GM08714 (cell line): ENCODE measurements around the gene CDC25A.

Source experiments
- H3K4me3 ChIP-seq: fragments of 200-500 bp; sonication (Bioruptor generic); 2 replicates; pipeline ENCODE4 v1.5.1; 2014; ENCODE audit warnings: mild to moderate bottlenecking, low read length, inconsistent platforms
- ZNF274 ChIP-seq: IDR thresholded peaks from 2 replicates; pipeline ENCODE4 v1.6.1; 2012; ENCODE audit warnings: mild to moderate bottlenecking, low read depth, low read length

CDC25A gene

DNA sequence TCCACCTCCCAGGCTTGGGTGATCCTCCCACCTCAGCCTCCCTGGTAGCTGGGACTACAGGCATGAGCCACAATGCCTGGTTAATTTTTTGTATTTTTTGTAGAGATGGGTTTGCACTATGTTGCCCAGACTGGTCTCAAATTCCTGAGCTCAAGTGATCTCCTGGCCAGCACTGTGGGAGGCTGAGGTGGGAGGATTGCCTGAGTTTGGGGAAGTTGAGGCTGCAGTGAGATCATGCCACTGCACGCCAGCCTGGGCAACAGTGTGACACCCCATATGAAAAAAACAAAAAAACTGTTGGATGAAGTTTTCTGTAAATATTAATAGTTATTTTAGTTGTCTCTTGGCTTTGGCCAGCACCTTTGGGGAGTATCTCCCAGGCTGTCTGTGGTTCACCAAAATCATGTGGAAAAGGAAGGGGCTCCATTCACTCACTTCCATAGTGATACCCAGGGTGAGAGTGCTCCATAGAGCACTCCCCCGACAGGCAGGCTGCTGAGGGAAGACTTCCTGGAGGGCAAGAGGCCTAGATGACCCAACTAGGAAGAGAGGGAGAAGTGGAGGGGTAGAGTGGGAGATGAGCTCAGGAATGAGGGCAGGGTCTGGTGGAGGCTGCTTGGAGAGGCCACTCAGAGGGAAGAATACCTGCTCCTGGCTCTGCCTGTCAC lies 47.1 kb downstream of the CDC25A start:
- no peak overlapping the region for H3K4me3 ChIP-seq
- no peak for TF ChIP-seq ZNF274

DNA sequence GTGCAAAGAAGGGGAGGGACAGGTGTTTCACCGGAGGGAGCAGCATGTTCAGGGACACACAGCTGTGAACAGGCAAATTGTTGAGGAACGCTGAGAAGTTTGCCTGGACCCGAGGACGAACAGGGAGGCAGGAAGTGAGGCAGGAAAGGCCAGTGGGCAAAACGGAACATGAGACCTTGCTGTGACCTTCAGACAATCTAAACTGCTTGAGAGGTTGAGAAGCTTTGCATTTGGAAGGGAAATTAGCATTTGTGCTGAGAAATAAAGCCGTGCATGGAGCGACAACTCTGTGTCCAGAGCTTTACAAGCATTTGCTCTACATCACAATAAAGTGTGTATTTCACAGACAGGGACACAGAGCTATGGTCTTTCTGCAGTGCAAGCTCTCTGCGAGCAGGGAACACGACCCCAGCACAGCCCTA lies 47.9 kb downstream of the CDC25A start:
- TF ChIP-seq ZNF274 = no peak
- H3K4me3 ChIP-seq = no peak overlapping the region

DNA sequence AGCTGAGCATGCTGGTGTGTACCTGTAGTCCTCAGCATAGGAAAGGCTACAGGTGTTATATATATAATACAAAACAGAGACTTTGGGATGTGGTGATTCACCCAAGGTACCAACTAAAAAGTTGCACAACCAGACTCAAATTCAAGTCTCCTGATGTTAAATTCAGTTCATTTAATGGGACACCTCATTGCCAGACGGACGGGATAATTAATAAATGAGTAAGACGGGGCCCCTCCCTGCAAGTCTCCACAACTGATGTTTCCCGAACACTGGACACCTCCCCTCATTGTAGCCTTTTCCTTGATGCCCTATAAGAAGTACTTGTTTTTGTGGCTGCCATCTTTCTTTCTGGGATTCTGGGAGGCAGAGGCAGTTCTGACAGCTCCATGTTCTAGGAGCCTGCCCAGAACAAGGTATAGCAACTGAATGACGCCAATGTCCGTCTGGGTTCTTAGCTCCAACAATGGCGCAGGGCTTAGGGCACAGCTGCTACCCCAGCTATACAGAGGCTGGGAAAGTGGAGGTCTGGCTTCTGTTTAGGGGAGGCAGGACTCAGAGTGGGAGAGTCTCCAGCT lies 50.7 kb downstream of the CDC25A start:
- no peak overlapping the region for H3K4me3 ChIP-seq
- no peak for TF ChIP-seq ZNF274

DNA sequence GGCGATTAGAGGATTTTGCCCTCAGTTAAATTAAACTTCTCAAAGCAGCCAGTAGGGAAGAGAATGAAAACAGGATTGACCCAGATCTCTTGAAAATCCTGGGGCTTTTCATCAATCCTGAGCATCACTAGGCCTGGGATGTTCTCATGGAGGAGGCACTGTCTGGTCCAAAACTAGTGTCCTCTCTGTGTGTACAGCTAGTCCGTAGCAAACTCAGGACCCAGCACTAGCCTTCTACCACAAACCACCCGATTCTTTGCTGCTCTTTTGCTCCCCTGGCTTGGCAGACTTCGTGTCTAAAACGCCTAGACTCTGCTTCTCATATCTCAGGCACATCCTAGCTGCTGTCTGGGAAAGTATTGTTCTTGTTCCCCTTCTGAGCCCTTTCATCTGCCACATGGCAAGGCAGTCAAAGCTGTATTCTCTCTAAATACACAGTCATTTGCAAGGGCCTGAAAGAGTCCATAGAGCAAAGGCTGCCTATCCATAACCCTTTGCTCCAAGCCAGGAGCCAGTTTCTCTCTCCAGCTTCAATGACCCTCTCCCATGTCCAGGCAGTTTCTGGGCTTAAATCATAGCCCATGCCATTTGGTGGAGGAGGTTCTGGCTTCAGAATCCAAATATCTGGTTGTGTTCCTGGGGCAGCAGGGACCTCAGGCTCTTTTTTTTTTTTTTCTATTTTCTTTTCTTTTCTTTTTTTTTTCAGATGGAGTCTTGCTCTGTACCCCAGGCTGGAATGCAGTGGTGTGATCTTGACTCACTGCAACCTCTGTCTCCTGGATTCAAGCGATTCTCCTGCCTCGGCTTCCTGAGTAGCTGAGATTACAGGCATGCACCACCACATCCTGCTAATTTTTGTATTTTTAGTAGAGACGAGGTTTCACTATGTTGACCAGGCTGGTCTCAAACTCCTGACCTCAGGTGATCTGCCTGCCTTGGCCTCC lies 52.4 kb downstream of the CDC25A start:
- H3K4me3 ChIP-seq = no peak overlapping the region
- no peak for TF ChIP-seq ZNF274

DNA sequence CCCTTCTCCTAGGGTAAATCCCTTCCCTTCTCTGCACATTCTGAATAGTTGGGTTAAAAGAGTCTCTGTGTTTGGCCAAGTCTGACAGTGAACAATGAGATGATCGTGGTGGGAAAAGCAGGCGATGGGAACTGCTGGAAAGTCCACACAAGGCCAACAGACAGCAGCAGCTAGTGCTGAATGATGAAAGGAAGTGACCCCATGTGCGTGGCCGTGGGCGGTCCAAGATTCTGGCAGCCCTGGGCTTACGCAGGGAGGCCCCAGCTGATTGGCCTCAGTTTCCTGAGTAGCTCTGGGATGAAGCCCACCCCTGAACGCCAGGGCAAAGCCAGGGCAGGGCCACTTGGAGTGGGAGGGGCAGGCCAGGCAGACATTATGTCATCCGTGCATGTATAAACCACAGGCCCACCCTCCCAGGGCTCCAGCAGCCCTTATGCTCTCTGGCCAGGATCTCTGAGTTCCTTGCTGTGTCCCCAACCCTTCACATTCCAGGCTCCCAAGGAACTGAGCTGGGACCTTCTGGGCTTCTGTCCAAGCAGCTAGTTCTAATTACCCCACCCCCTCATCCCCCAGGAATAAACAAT lies 57.8 kb downstream of the CDC25A start:
- no peak for TF ChIP-seq ZNF274
- H3K4me3 ChIP-seq = no peak overlapping the region

DNA sequence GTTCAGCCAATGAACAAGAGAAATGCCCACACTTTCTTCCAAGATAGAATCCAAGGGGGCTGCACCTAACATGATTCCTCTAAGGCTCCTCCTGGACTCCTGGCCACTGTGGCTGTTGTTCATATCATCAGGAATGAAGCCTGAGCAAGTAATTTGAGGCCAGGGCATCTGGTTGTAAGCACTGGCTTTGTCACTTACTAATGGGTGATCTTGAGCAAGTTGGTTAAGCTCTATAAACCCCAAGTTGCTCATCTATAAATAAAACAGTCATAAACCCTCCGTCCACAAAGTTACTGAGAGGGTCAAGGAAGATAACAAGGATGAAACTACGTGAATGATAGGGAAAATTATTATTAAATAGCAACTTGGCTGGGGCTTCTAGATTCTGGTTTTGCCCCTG lies 58.3 kb downstream of the CDC25A start:
- H3K4me3 ChIP-seq = no peak overlapping the region
- no peak for TF ChIP-seq ZNF274

DNA sequence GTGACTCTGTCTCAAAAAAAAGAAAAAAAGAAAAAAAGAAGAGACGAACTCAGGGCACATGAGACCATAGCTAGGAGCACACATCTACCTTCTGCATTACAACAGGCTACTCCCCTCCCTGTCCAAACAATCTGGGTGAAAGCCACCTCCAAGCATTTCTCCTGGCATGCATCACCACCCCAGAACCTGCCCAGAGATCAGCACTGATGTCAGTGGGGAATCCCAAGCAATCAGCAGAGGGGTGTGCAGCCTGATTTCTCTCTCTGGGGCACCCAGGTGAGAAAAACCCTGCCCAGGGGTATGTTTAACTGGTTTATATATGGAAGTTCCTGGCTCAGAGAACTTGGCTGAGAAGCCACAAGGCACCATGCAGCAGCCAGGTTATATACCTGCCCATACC lies 59.4 kb downstream of the CDC25A start:
- H3K4me3 ChIP-seq = no peak overlapping the region
- TF ChIP-seq ZNF274 = no peak

DNA sequence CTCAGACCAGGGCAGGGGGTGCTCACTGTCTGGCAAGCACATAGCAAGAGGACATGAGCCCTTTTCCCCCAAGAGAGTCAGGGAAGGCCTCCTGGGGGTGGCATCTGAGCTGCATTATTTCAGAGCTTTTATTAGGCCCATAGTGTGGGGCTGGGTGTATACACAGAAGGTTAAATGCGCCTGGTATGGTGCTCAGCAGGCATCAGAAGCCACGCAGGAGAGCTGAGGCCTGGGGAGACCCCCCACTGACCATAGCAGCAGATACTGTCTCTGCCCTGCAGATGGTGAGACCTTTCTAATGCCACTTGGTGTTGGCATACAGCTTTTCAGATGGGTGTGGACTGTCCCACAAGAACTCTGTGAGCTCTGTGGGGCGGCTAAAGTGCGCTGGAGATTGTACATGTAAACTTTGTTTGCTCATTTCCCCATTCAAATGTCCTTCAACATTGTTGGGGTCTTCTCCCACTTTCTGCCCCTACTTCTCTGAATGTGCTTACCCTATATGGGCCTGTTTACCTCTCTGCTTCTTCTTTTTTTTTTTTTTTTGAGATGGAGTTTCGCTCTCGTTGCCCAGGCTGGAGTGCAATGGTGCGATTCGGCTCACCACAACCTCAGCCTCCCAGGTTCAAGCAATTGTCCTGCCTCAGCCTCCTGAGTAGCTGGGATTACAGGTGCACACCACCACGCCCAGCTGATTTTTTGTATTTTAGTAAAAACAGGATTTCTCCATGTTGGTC lies 62.2 kb downstream of the CDC25A start:
- no peak overlapping the region for H3K4me3 ChIP-seq

DNA sequence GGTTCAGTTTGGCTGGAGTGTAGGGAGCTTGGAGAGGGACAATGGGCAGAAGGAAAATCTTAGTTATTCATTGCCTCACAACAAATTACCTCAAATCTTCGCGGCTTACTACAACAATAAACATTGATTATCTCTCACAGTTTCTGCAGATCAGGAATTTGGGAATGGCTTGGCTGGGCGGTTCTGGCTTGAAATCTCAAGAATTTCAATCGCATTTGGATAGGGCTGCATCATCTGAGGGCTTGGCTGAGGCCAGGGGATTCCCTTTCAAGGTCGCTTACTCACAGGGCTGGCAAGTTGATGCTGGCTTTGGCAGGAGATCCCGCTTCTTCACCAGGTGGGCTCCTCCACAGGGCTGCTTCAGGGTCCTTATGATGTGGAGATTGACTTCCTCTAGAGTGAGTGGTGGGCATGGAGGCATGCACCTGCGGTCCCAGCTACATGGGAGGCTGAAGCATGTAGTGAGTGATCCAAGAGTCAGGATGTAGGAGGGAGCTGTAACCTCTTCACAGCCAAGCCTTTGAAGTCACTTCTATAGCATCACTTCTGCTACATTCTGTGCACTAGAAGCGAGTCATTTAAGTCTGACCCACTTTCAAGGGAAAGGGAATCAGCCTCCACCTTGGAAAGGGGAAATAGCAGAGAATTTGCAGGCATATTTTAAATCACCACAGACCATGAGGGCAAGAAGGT lies 63.1 kb downstream of the CDC25A start:
- H3K4me3 ChIP-seq = no peak overlapping the region
- TF ChIP-seq ZNF274 = no peak

More for the DNA sequence above, 62.2 kb downstream of the CDC25A start:
- no peak for TF ChIP-seq ZNF274

DNA sequence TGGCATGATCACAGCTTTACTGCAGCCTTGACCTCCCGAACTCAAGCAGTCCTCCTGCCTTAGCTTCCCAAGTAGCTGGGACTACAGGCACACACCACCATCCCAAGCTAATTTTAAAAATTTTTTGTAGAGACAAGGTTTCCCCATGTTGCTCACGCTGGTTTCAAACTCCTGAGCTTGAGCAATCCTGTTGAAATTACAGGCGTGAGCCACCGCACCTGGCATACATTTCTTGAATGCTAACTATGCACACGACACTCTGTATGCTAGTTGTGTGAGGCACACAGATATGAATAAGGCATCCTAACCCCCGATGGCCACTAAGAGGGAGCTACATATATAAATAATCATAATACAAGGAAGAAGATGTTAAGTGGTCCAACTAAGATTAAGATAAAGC lies 64.9 kb downstream of the CDC25A start:
- TF ChIP-seq ZNF274 = no peak
- H3K4me3 ChIP-seq = no peak overlapping the region

DNA sequence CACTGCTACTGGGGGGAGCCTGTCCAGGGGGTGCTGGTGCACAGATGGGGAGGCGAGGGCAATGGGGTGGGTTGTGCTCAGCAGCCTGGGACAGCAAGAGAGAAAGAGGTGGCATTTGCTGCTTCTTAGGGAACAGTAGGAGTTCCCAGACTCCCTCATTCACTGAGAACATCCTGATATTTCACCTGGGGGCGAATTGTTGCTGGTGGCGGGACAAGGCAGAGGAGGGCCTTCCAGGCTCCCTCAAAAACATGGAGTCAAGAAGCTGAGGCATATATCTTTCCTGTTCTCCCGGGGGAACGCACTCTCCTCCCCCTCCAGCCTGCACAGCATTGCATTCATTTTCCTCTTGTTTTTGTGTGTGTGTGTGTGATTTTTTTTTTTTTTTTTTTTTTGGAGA lies 65.7 kb downstream of the CDC25A start:
- H3K4me3 ChIP-seq = no peak overlapping the region

DNA sequence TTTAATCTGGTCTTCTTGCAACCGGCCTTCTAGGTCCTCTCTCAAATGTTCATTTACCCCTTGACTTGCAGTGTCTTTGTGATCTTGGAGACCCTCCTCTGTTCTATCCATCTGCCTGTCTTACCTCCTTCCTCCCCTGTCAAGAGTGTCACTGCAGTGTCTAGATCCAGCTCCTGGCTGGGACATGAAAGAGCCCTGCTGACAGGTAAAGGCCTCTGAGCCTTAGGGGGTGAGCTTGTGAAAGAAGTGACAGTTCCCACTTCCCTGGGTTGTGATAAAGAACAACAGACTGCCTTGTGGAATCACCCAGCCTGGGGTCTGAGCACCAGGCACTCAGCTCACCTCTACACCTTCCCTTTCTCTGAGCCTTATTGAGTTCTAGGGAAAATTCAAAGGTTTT lies 68.0 kb downstream of the CDC25A start:
- TF ChIP-seq ZNF274 = no peak
- H3K4me3 ChIP-seq = no peak overlapping the region

More for the DNA sequence above, 65.7 kb downstream of the CDC25A start:
- no peak for TF ChIP-seq ZNF274

DNA sequence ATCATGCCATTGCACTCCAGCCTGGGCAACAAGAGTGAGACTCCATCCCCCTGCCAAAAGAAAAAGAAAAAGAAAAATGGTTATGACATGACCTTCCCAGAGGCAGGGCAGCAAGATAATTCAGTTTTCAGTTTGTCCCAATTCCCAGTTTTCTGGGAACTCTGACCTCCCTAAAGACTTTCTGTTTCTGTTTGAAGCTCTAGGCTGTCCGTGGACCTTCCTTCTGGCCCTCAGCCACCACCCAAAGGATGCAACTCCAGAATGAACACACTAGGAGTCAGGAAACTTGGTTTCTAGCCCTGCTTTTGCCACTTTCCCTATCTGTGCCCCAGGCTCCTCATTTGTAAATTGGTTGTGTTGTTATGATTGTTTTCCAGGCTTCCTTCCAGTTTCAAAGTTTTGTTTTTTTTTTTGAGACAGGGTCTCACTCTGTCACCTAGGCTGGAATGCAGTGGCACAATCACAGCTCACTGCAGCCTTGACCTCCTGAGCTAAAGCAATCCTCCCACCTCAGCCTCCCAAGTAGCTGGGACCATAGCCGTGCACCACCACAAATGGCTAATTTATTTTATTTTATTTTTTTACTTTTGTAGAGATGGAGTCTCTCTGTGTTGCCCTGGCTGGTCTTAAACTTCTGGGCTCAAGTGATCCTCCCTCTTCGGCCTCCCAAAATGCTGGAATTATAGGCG lies 68.6 kb downstream of the CDC25A start:
- no peak overlapping the region for H3K4me3 ChIP-seq
- no peak for TF ChIP-seq ZNF274
